MCF 10A (cell line): ENCODE data around the gene SGIP1. TPM values are rescaled to one million over a fixed set of nuclear protein-coding genes. Genes with fewer than 3 reads are reported as not detected.

Source experiments
- BruUV-seq: library from RNA; stranded (reverse); fragments of 400-500 nt; replicated peaks from 2 replicates; lab custom pipeline; 2021; lab: Mats Ljungman, UMichigan
- CTCF ChIA-PET: fragments of 300-600 bp; sonication (Branson Sonifier 250); formaldehyde crosslinking; extraction: SDS; loops from one replicate; lab custom pipeline; 2021; ENCODE audit warnings: antibody characterized with exemption, inconsistent platforms; lab: Yijun Ruan, JAX
- POLR2A ChIA-PET: fragments of 300-600, 350-650 bp; sonication (Branson Sonifier 250); formaldehyde crosslinking; extraction: SDS; loops from one replicate; lab custom pipeline; 2020; ENCODE audit warnings: antibody characterized with exemption, inconsistent platforms; lab: Yijun Ruan, JAX
- DNase-seq: peaks from one replicate; pipeline ENCODE4 v3.0.0-alpha.2; 2018; ENCODE audit not compliant: unreplicated experiment
- H3K27ac Mint-ChIP-seq: one replicate; pipeline ENCODE4 v1.8.0; 2022; ENCODE audit warnings: mild to moderate bottlenecking, low read depth, mixed read lengths; ENCODE audit not compliant: unreplicated experiment
- H3K27me3 Mint-ChIP-seq: one replicate; pipeline ENCODE4 v1.8.0; 2022; ENCODE audit warnings: mixed read lengths; ENCODE audit not compliant: insufficient read depth, unreplicated experiment
- H3K36me3 Mint-ChIP-seq: one replicate; pipeline ENCODE4 v1.8.0; 2022; ENCODE audit warnings: mild to moderate bottlenecking, moderate library complexity, mixed read lengths; ENCODE audit not compliant: insufficient read depth, unreplicated experiment
- H3K4me1 Mint-ChIP-seq: one replicate; pipeline ENCODE4 v1.8.0; 2022; ENCODE audit warnings: mixed read lengths; ENCODE audit not compliant: insufficient read depth, unreplicated experiment
- H3K4me3 Mint-ChIP-seq: one replicate; pipeline ENCODE4 v1.8.0; 2022; ENCODE audit warnings: mild to moderate bottlenecking, moderate library complexity, mixed read lengths; ENCODE audit not compliant: unreplicated experiment
- H3K9me3 Mint-ChIP-seq: one replicate; pipeline ENCODE4 v1.8.0; 2022; ENCODE audit warnings: mixed read lengths; ENCODE audit not compliant: unreplicated experiment
- intact Hi-C: fragments of 100-400 bp; cut with micrococcal nuclease; formaldehyde crosslinking; loops from 2 replicates; pipeline ENCODE4 v1.14.1; 2022
- total RNA-seq: library from RNA; stranded (reverse); gene quantifications from 2 replicates; pipeline ENCODE4 v1.2.3, GENCODE V29; 2022
- TF ChIP-seq, protein P1 (sequence below): fragments of 200-600 bp; IDR thresholded peaks from one replicate; pipeline ENCODE4 v1.8.0; 2022; ENCODE audit warnings: antibody characterized with exemption, mild to moderate bottlenecking; ENCODE audit not compliant: unreplicated experiment

Gene SGIP1
- total RNA-seq, 1 experiment from 2014 or later: not detected

DNA sequence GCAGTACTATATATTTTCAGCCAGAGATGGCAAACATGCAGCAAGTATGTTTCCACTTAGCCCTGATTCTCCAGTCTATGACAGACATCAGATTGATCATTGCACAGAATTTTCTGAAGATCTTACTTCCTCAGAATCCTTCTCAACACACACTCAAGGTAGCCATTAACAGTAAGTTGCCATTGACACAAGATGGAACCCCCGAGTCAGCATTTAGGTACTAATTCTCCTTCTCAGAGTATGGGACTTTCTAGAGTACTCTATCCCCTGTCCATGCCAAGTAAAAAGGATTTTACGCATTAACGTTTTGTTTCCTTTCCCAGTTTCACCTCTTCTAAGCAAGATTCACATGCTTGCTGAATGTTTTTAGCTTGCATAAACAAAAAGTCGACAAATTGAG is 63.5 kb downstream of the SGIP1 start:
- no peak overlapping the region for H3K4me3 Mint-ChIP-seq
- TF ChIP-seq, protein P1, sequence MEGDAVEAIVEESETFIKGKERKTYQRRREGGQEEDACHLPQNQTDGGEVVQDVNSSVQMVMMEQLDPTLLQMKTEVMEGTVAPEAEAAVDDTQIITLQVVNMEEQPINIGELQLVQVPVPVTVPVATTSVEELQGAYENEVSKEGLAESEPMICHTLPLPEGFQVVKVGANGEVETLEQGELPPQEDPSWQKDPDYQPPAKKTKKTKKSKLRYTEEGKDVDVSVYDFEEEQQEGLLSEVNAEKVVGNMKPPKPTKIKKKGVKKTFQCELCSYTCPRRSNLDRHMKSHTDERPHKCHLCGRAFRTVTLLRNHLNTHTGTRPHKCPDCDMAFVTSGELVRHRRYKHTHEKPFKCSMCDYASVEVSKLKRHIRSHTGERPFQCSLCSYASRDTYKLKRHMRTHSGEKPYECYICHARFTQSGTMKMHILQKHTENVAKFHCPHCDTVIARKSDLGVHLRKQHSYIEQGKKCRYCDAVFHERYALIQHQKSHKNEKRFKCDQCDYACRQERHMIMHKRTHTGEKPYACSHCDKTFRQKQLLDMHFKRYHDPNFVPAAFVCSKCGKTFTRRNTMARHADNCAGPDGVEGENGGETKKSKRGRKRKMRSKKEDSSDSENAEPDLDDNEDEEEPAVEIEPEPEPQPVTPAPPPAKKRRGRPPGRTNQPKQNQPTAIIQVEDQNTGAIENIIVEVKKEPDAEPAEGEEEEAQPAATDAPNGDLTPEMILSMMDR: no peak
- peaks cover 14% of the 10 kb centered on the region for H3K9me3 Mint-ChIP-seq
- no peaks in the 10 kb centered on the region for H3K36me3 Mint-ChIP-seq
- ChIA-PET CTCF (no interaction called here), POLR2A (interaction anchor here (0.5 kb wide), 1 partner anchor 158 kb away, joined by 3 read pairs; no protein-coding TSS in a partner anchor)
- BruUV-seq: no TSS peak
- no peak overlapping the region for H3K27ac Mint-ChIP-seq
- intact Hi-C loops: no loop called here
- DNase-seq: no peak
- H3K4me1 Mint-ChIP-seq: peaks cover 14% of the 10 kb centered on the region
- H3K27me3 Mint-ChIP-seq: no peaks in the 10 kb centered on the region

DNA sequence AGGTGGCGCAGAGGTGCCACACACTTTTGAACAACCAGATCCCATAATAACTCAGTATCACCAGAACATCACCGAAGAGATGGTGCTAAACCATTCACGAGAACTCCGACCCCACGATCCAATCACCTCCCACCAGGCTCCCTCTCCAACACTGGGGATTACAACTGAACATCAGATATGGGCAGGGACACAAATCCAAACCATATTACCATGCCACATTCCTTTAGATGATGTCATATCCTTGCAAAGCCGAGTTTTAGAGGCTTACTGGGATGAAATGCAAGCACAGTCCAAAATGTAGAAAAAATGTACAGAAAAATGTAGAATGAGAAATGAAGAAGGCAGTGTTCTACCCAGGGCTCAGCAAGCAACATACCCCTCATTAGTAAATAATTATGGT is 64.7 kb downstream of the SGIP1 start:
- H3K9me3 Mint-ChIP-seq: peaks cover 14% of the 10 kb centered on the region
- POLR2A ChIA-PET: no interaction called here
- no peaks in the 10 kb centered on the region for H3K27me3 Mint-ChIP-seq
- peak overlapping the region; percentile 36 for H3K27ac Mint-ChIP-seq
- no peaks in the 10 kb centered on the region for H3K36me3 Mint-ChIP-seq
- TF ChIP-seq, protein P1: no peak
- peak; percentile 28 for DNase-seq
- H3K4me3 Mint-ChIP-seq: no peak overlapping the region
- peaks cover 14% of the 10 kb centered on the region for H3K4me1 Mint-ChIP-seq
- no TSS peak for BruUV-seq
- intact Hi-C loops: no loop called here
- CTCF ChIA-PET: no interaction called here

GRCh38 chr1:66599346-66599745 is 65.4 kb downstream of the SGIP1 start:
- BruUV-seq: no TSS peak
- CTCF ChIA-PET: no interaction called here
- peak overlapping the region; percentile 36 for H3K27ac Mint-ChIP-seq

DNA sequence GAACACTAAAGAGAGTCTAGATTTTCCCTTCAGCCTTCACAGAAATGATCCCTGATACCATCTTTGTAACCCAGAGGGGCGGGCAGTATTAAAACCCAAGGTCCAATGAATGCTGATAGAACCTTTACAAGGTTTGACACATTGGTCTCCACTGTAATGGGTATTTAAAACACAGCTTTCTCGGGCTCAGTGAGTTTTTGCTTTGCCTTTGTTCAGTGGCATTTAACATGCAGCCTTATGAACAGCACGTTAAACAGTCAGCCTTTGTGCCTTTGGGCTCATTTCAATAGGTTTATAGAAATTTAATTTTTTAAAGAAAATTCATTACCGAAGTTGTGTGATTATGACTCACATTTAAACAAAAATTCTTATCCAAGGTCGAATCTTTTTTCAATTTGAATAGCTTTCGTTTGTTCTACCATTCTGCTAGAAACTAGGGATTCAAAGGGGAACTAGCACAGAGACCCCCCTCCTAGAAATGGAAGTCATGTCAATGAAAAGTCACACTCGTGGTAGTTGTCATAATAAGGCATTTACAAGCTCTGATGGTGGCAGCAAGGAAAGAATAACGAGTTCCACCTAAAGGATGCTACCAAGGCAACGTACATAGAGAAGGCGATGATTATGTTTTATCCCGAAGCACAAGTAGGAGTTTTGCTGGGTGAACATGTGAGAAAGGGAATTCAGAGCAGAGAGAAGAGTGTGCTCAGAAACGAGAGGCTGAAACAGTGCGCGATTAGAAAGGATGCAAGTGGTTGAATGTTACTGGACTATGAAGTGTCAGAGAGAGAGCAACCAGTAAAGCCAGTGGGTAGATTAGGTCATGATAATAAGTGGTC is 66.2 kb downstream of the SGIP1 start:
- ChIA-PET CTCF (no interaction called here), POLR2A (no interaction called here)
- no peaks in the 10 kb centered on the region for H3K27me3 Mint-ChIP-seq
- H3K4me3 Mint-ChIP-seq: no peak overlapping the region
- H3K36me3 Mint-ChIP-seq: no peaks in the 10 kb centered on the region
- H3K27ac Mint-ChIP-seq: peak overlapping the region; percentile 36
- TF ChIP-seq, protein P1: no peak
- peaks cover 14% of the 10 kb centered on the region for H3K9me3 Mint-ChIP-seq
- no TSS peak for BruUV-seq
- intact Hi-C loops: no loop called here
- DNase-seq: no peak
- peaks cover 14% of the 10 kb centered on the region for H3K4me1 Mint-ChIP-seq

More at GRCh38 chr1:66599346-66599745, 65.4 kb downstream of the SGIP1 start:
- TF ChIP-seq, protein P1: no peak
- no peak for DNase-seq
- intact Hi-C loops: no loop called here
- POLR2A ChIA-PET: no interaction called here
- peaks cover 14% of the 10 kb centered on the region for H3K4me1 Mint-ChIP-seq
- no peaks in the 10 kb centered on the region for H3K27me3 Mint-ChIP-seq
- no peak overlapping the region for H3K4me3 Mint-ChIP-seq
- H3K9me3 Mint-ChIP-seq: peaks cover 14% of the 10 kb centered on the region
- H3K36me3 Mint-ChIP-seq: no peaks in the 10 kb centered on the region
